Parathyroid adenoma (tissue), 2 donors: ENCODE data around the gene WNT9B.

ENCODE experiments used
- H2AFZ ChIP-seq: fragments of 300-600 bp; sonication (generic); one replicate; pipeline ENCODE4 v1.7.0; 2017; ENCODE audit warnings: antibody characterized with exemption, mild to moderate bottlenecking
- H3K27ac ChIP-seq: fragments of 300-600 bp; sonication (generic); one replicate; pipeline ENCODE4 v1.7.0; 2017
- H3K27me3 ChIP-seq: fragments of 300-600 bp; sonication (generic); one replicate; pipeline ENCODE4 v1.7.0; 2017; ENCODE audit warnings: low read length; ENCODE audit not compliant: control insufficient read depth, insufficient read depth
- H3K36me3 ChIP-seq: fragments of 300-600 bp; sonication (generic); one replicate; pipeline ENCODE4 v1.7.0; 2017; ENCODE audit warnings: low read length; ENCODE audit not compliant: control insufficient read depth, insufficient read depth
- H3K4me1 ChIP-seq: fragments of 300-600 bp; sonication (generic); one replicate; pipeline ENCODE4 v1.7.0; 2017; ENCODE audit warnings: control low read depth
- H3K4me2 ChIP-seq: fragments of 300-600 bp; sonication (generic); one replicate; pipeline ENCODE4 v1.7.0; 2017; ENCODE audit warnings: low read length
- H3K4me3 ChIP-seq: fragments of 300-600 bp; sonication (generic); one replicate; pipeline ENCODE4 v1.7.0; 2017; ENCODE audit warnings: low read depth, low read length
- H3K79me2 ChIP-seq: fragments of 300-600 bp; sonication (generic); one replicate; pipeline ENCODE4 v1.7.0; 2017; ENCODE audit warnings: control low read depth
- H3K9ac ChIP-seq: fragments of 300-600 bp; sonication (generic); one replicate; pipeline ENCODE4 v1.7.0; 2017; ENCODE audit warnings: mild to moderate bottlenecking
- H3K9me3 ChIP-seq: fragments of 300-600 bp; sonication (generic); one replicate; pipeline ENCODE4 v1.7.0; 2017; ENCODE audit warnings: low read length; ENCODE audit not compliant: control insufficient read depth
- CTCF ChIP-seq: fragments of 300-600 bp; sonication (generic); IDR thresholded peaks from one replicate; pipeline ENCODE4 v1.7.0; 2017; ENCODE audit warnings: antibody characterized with exemption, mild to moderate bottlenecking
- donor health status: primary hyperparathyroidism.

The WNT9B gene

GRCh38 chr17:46929413-46929812 lies 78.0 kb downstream of the WNT9B start:
- Histone ChIP-seq H3K36me3 (no peaks in the 10 kb centered on the region), H3K9me3 (no peaks in the 10 kb centered on the region), H3K27ac (no peak overlapping the region), H3K4me1 (peaks cover 7% of the 10 kb centered on the region), H3K4me3 (no peak overlapping the region), H3K9ac (no peak overlapping the region), H3K79me2 (peaks cover 42% of the 10 kb centered on the region), H2AFZ (no peak overlapping the region), H3K4me2 (no peak overlapping the region), H3K27me3 (no peaks in the 10 kb centered on the region)
- TF ChIP-seq CTCF, result no peak

GRCh38 chr17:46930051-46930450 lies 78.7 kb downstream of the WNT9B start:
- no peaks in the 10 kb centered on the region for H3K27me3 ChIP-seq
- H3K9ac ChIP-seq, result no peak overlapping the region
- no peak overlapping the region for H3K27ac ChIP-seq
- peaks cover 5% of the 10 kb centered on the region for H3K4me1 ChIP-seq
- H3K79me2 ChIP-seq, result peaks cover 38% of the 10 kb centered on the region
- no peak overlapping the region for H3K4me2 ChIP-seq
- H3K4me3 ChIP-seq, result no peak overlapping the region
- no peak for TF ChIP-seq CTCF
- no peak overlapping the region for H2AFZ ChIP-seq
- no peaks in the 10 kb centered on the region for H3K36me3 ChIP-seq
- no peaks in the 10 kb centered on the region for H3K9me3 ChIP-seq

- no peak overlapping the region for H3K4me3 ChIP-seq
- no peak overlapping the region for H3K27ac ChIP-seq
- no peak for TF ChIP-seq CTCF
- H3K79me2 ChIP-seq, result peaks cover 24% of the 10 kb centered on the region
- H3K4me2 ChIP-seq, result no peak overlapping the region
- no peak overlapping the region for H2AFZ ChIP-seq
- no peaks in the 10 kb centered on the region for H3K9me3 ChIP-seq
- no peak overlapping the region for H3K9ac ChIP-seq
- no peaks in the 10 kb centered on the region for H3K36me3 ChIP-seq
- peaks cover 5% of the 10 kb centered on the region for H3K4me1 ChIP-seq
- no peaks in the 10 kb centered on the region for H3K27me3 ChIP-seq
Measured at GRCh38 chr17:46931596-46931995, 80.2 kb downstream of the WNT9B start.

GRCh38 chr17:46935658-46936266 lies 84.4 kb downstream of the WNT9B start:
- Histone ChIP-seq H2AFZ (no peak overlapping the region), H3K4me1 (no peaks in the 10 kb centered on the region), H3K9ac (no peak overlapping the region), H3K27me3 (no peaks in the 10 kb centered on the region), H3K4me3 (no peak overlapping the region), H3K79me2 (peaks cover 3% of the 10 kb centered on the region), H3K36me3 (no peaks in the 10 kb centered on the region), H3K4me2 (no peak overlapping the region), H3K9me3 (no peaks in the 10 kb centered on the region), H3K27ac (no peak overlapping the region)
- TF ChIP-seq CTCF, result no peak
